ENCODE data around the gene TSPO.

DNA sequence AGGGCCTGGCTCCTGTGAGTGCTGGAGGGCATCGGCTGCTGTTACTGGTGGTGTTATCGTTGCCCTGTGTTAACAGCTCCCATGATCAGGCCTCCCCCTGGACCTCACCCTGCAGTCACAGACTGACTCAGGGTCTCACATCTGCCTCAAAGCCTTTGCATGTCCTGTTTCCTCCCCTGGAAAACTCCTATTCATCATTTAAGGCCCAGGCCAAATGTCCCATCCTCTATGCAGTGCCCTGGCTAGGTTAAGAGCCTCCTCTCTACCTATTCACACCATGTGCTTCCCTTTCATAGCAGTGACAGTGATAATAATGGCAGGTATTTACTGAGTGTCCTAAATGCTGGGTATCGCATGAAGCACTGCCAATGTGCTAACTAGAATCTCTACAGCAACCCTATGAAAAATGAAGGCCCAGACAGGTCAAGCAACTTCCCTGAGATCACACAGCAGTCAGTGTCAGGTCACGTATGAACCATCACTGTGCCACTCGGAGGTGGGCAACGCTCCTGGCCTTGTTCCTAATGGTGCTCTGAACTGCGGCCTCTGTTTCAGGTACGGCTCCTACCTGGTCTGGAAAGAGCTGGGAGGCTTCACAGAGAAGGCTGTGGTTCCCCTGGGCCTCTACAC, 9.3 kb downstream of the TSPO start:
- TF ChIP-seq CTCF (IDR thresholded peaks at IDR 0.05) (no peak), EZH2 (IDR thresholded peaks at IDR 0.05) (no peak), EZH2phosphoT487 (IDR thresholded peaks at IDR 0.05) (no peak)
